Measurements from ENCODE around the gene EPS8.
A peak's percentile ranks its signal among the peaks of the same experiment; 100 is the strongest.

EPS8 gene

GRCh38 chr12:15636060-15636890 lies 152.9 kb downstream of the EPS8 start:
- no peak for DNase-seq (ENCODE audit: low read depth, low spot score)
- TF ChIP-seq ZNF274 (IDR thresholded peaks at IDR 0.05; ENCODE audit: low read depth, low read length) = no peak
- no peak for TF ChIP-seq YY1 (IDR thresholded peaks at IDR 0.05; ENCODE audit: insufficient read depth, insufficient read length)
- Histone ChIP-seq H3K9me3 (ENCODE audit: insufficient read depth, low read length) (no peaks in the 10 kb centered on the region), H3K4me1 (ENCODE audit: insufficient read depth, insufficient read length) (no peaks in the 10 kb centered on the region), H3K27me3 (ENCODE audit: insufficient read depth, insufficient read length) (no peaks in the 10 kb centered on the region), H3K36me3 (ENCODE audit: insufficient read depth, insufficient read length, low read length) (no peaks in the 10 kb centered on the region), H3K9ac (ENCODE audit: insufficient read length, low read depth) (no peak overlapping the region), H3K4me3 (ENCODE audit: insufficient read length, low read depth) (no peak overlapping the region)

GRCh38 chr12:15634010-15634683 lies 155.0 kb downstream of the EPS8 start:
- no peaks in the 10 kb centered on the region for H3K4me1 ChIP-seq (ENCODE audit: insufficient read depth, insufficient read length)
- no peak overlapping the region for H3K4me3 ChIP-seq (ENCODE audit: insufficient read length, low read depth)
- no peaks in the 10 kb centered on the region for H3K9me3 ChIP-seq (ENCODE audit: insufficient read depth, low read length)
- no peaks in the 10 kb centered on the region for H3K27me3 ChIP-seq (ENCODE audit: insufficient read depth, insufficient read length)
- no peak overlapping the region for H3K9ac ChIP-seq (ENCODE audit: insufficient read length, low read depth)
- DNase-seq (ENCODE audit: low read depth, low spot score) = no peak
- TF ChIP-seq YY1 (IDR thresholded peaks at IDR 0.05; ENCODE audit: insufficient read depth, insufficient read length) = no peak
- H3K36me3 ChIP-seq (ENCODE audit: insufficient read depth, insufficient read length, low read length) = no peaks in the 10 kb centered on the region

- H3K9ac ChIP-seq (ENCODE audit: insufficient read length, low read depth) = no peak overlapping the region
- TF ChIP-seq SUZ12 (IDR thresholded peaks at IDR 0.05; ENCODE audit: extremely low read depth, insufficient read depth, insufficient read length) (no peak), ZNF274 (IDR thresholded peaks at IDR 0.05; ENCODE audit: low read depth, low read length) (no peak), YY1 (IDR thresholded peaks at IDR 0.05; ENCODE audit: insufficient read depth, insufficient read length) (no peak)
- H3K4me1 ChIP-seq (ENCODE audit: insufficient read depth, insufficient read length) = no peaks in the 10 kb centered on the region
Observed at GRCh38 chr12:15633201-15633600, 156.0 kb downstream of the EPS8 start.

GRCh38 chr12:15632708-15633107 lies 156.5 kb downstream of the EPS8 start:
- Histone ChIP-seq H3K4me1 (ENCODE audit: insufficient read depth, insufficient read length) (no peaks in the 10 kb centered on the region), H3K9ac (ENCODE audit: insufficient read length, low read depth) (no peak overlapping the region), H3K4me3 (ENCODE audit: insufficient read length, low read depth) (no peak overlapping the region), H3K27me3 (ENCODE audit: insufficient read depth, insufficient read length) (no peaks in the 10 kb centered on the region), H3K36me3 (ENCODE audit: insufficient read depth, insufficient read length, low read length) (no peaks in the 10 kb centered on the region), H3K9me3 (ENCODE audit: insufficient read depth, low read length) (no peaks in the 10 kb centered on the region)
- DNase-seq (ENCODE audit: low read depth, low spot score) = no peak
- TF ChIP-seq YY1 (IDR thresholded peaks at IDR 0.05; ENCODE audit: insufficient read depth, insufficient read length) = no peak

More at GRCh38 chr12:15633201-15633600, 156.0 kb downstream of the EPS8 start:
- DNase-seq (ENCODE audit: low read depth, low spot score) = no peak
- H3K27me3 ChIP-seq (ENCODE audit: insufficient read depth, insufficient read length) = no peaks in the 10 kb centered on the region
- H3K9me3 ChIP-seq (ENCODE audit: insufficient read depth, low read length) = no peaks in the 10 kb centered on the region
- no peaks in the 10 kb centered on the region for H3K36me3 ChIP-seq (ENCODE audit: insufficient read depth, insufficient read length, low read length)
- H3K4me3 ChIP-seq (ENCODE audit: insufficient read length, low read depth) = no peak overlapping the region

GRCh38 chr12:15631007-15631715 lies 158.0 kb downstream of the EPS8 start:
- Histone ChIP-seq H3K9ac (ENCODE audit: insufficient read length, low read depth) (no peak overlapping the region), H3K36me3 (ENCODE audit: insufficient read depth, insufficient read length, low read length) (no peaks in the 10 kb centered on the region), H3K4me3 (ENCODE audit: insufficient read length, low read depth) (no peak overlapping the region), H3K4me1 (ENCODE audit: insufficient read depth, insufficient read length) (no peaks in the 10 kb centered on the region), H3K27me3 (ENCODE audit: insufficient read depth, insufficient read length) (no peaks in the 10 kb centered on the region), H3K9me3 (ENCODE audit: insufficient read depth, low read length) (no peaks in the 10 kb centered on the region)
- no peak for TF ChIP-seq SUZ12 (IDR thresholded peaks at IDR 0.05; ENCODE audit: extremely low read depth, insufficient read depth, insufficient read length)
- no peak for TF ChIP-seq ZNF274 (IDR thresholded peaks at IDR 0.05; ENCODE audit: low read depth, low read length)
- no peak for TF ChIP-seq YY1 (IDR thresholded peaks at IDR 0.05; ENCODE audit: insufficient read depth, insufficient read length)
- no peak for DNase-seq (ENCODE audit: low read depth, low spot score)

- no peak overlapping the region for H3K9ac ChIP-seq (ENCODE audit: insufficient read length, low read depth)
- DNase-seq (ENCODE audit: low read depth, low spot score) = no peak
- no peaks in the 10 kb centered on the region for H3K4me1 ChIP-seq (ENCODE audit: insufficient read depth, insufficient read length)
Observed at GRCh38 chr12:15629761-15630160, 159.4 kb downstream of the EPS8 start.

GRCh38 chr12:15629108-15629507 lies 160.1 kb downstream of the EPS8 start:
- H3K4me3 ChIP-seq (ENCODE audit: insufficient read length, low read depth) = no peak overlapping the region
- peak; percentile 40 for DNase-seq (ENCODE audit: low read depth, low spot score)
- H3K36me3 ChIP-seq (ENCODE audit: insufficient read depth, insufficient read length, low read length) = no peaks in the 10 kb centered on the region
- H3K9me3 ChIP-seq (ENCODE audit: insufficient read depth, low read length) = no peaks in the 10 kb centered on the region
- no peaks in the 10 kb centered on the region for H3K27me3 ChIP-seq (ENCODE audit: insufficient read depth, insufficient read length)
- H3K9ac ChIP-seq (ENCODE audit: insufficient read length, low read depth) = no peak overlapping the region
- no peaks in the 10 kb centered on the region for H3K4me1 ChIP-seq (ENCODE audit: insufficient read depth, insufficient read length)
- no peak for TF ChIP-seq ZNF274 (IDR thresholded peaks at IDR 0.05; ENCODE audit: low read depth, low read length)
- TF ChIP-seq SUZ12 (IDR thresholded peaks at IDR 0.05; ENCODE audit: extremely low read depth, insufficient read depth, insufficient read length) = no peak
- TF ChIP-seq YY1 (IDR thresholded peaks at IDR 0.05; ENCODE audit: insufficient read depth, insufficient read length) = no peak

More at GRCh38 chr12:15629761-15630160, 159.4 kb downstream of the EPS8 start:
- no peaks in the 10 kb centered on the region for H3K36me3 ChIP-seq (ENCODE audit: insufficient read depth, insufficient read length, low read length)
- H3K27me3 ChIP-seq (ENCODE audit: insufficient read depth, insufficient read length) = no peaks in the 10 kb centered on the region
- no peaks in the 10 kb centered on the region for H3K9me3 ChIP-seq (ENCODE audit: insufficient read depth, low read length)
- TF ChIP-seq SUZ12 (IDR thresholded peaks at IDR 0.05; ENCODE audit: extremely low read depth, insufficient read depth, insufficient read length) (no peak), ZNF274 (IDR thresholded peaks at IDR 0.05; ENCODE audit: low read depth, low read length) (no peak), YY1 (IDR thresholded peaks at IDR 0.05; ENCODE audit: insufficient read depth, insufficient read length) (no peak)
- H3K4me3 ChIP-seq (ENCODE audit: insufficient read length, low read depth) = no peak overlapping the region
